Measurements from ENCODE around the gene MYBPH. TPM values are rescaled to one million over a fixed set of nuclear protein-coding genes. Genes with fewer than 3 reads are reported as not detected.

MYBPH gene
- total RNA-seq, 4 donors from 2014 or later, result 0.37 TPM; not detected in 3

DNA sequence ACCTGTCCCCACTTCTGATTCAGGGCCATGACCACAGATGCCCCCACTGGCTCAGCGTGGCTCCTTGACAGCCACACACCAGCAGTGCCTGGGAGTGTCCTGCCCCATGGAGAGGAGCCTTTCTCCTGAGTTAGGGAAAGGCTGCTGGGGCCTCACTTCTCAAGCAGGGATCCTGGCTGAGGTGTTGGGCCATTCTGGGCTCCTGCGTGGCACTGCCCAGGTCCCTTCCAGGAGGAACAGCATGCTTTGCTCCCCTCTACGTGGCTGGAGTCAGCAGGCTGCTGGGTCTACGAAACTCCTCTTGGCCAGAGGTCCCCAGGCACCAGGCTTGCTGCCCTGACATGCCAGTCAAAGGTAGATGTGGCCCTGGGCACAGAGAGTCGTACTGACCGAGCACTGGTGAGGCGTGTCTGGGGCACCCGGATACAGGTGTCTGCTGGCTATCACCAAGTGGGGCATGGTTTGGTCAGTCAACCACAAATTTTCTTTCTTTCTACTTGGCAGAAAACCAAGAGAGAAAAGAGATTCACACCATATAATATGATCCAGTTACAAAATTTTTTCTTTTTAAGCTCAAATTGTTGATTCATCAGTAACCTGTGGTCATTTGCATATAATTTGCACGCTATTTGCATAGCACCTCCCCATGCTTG lies 44.0 kb downstream of the MYBPH start:
- no peak for ATAC-seq (ENCODE audit: low FRiP score)
- no peak for DNase-seq (ENCODE audit: low spot score)
- TF ChIP-seq, protein P1, sequence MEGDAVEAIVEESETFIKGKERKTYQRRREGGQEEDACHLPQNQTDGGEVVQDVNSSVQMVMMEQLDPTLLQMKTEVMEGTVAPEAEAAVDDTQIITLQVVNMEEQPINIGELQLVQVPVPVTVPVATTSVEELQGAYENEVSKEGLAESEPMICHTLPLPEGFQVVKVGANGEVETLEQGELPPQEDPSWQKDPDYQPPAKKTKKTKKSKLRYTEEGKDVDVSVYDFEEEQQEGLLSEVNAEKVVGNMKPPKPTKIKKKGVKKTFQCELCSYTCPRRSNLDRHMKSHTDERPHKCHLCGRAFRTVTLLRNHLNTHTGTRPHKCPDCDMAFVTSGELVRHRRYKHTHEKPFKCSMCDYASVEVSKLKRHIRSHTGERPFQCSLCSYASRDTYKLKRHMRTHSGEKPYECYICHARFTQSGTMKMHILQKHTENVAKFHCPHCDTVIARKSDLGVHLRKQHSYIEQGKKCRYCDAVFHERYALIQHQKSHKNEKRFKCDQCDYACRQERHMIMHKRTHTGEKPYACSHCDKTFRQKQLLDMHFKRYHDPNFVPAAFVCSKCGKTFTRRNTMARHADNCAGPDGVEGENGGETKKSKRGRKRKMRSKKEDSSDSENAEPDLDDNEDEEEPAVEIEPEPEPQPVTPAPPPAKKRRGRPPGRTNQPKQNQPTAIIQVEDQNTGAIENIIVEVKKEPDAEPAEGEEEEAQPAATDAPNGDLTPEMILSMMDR (IDR thresholded peaks at IDR 0.05), result no peak

DNA sequence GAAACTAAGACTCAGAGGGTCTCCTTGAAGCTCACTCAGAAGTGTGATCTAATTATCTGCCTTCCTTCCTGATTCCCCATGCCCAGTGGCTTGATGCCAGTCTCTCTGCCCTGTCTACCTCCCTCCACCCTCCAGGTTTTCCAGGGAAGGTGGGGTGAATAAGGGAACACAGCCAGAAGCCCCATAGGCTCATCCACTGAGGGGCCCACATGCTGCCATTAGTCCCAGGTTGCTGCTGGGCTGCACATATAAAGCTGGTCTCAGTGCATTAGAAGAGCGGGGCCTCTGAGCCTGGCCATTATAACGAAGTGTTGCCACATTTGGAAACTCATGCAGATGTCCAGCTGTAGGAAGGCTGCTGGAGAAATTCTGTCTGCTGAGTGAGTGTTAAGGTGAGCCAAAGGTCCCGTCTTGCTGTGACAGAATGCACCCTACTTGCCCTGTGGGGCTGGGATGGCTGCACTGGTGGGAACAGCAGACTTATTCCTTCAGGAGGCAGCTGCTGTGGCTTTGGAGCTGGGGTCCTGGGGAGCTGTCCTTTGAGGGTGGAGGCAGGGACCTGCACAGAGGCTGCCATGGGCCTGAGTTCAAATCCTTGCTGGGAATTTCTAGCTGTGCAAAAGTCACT lies 45.2 kb downstream of the MYBPH start:
- ATAC-seq (ENCODE audit: low FRiP score), result no peak
- TF ChIP-seq, protein P1 (IDR thresholded peaks at IDR 0.05), result no peak
- DNase-seq (ENCODE audit: low spot score), result no peak

DNA sequence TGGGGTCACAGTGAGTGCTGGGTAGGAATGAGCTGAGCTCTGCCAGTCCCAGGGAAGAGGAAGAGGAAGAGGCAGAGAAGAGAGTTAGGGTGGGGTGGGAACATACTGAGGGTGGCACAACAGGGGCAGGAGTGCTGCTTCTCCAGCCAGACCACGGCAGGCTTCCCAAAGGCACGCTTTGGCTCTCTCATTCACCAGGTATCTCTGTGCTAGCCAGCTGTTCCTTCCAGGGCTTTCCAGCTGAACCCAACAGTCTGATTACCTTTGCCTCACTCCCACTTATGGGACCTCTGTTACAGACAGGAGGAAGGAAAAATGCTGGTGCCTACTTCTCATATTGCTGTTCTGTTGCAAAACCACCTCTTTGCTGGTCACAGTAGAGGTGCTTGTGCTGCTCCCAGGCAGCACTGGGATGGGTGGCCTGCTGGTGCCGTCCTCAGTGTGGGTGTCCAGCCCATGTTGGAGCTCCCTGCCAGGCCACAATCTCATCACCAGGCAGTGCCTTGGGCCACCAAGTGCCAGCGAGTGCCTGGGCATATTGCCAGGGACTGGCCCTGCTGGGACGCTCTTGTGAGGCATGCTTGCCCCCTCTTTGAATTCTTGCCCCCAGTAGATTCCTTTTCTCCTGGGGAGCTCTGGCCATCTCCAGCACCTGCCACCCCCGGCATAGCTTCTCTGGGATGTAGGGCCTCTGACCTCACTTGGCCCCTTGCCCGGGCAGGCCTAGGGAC lies 46.0 kb downstream of the MYBPH start:
- TF ChIP-seq, protein P1 (IDR thresholded peaks at IDR 0.05), result no peak
- no peak for ATAC-seq (ENCODE audit: low FRiP score)
- no peak for DNase-seq (ENCODE audit: low spot score)

DNA sequence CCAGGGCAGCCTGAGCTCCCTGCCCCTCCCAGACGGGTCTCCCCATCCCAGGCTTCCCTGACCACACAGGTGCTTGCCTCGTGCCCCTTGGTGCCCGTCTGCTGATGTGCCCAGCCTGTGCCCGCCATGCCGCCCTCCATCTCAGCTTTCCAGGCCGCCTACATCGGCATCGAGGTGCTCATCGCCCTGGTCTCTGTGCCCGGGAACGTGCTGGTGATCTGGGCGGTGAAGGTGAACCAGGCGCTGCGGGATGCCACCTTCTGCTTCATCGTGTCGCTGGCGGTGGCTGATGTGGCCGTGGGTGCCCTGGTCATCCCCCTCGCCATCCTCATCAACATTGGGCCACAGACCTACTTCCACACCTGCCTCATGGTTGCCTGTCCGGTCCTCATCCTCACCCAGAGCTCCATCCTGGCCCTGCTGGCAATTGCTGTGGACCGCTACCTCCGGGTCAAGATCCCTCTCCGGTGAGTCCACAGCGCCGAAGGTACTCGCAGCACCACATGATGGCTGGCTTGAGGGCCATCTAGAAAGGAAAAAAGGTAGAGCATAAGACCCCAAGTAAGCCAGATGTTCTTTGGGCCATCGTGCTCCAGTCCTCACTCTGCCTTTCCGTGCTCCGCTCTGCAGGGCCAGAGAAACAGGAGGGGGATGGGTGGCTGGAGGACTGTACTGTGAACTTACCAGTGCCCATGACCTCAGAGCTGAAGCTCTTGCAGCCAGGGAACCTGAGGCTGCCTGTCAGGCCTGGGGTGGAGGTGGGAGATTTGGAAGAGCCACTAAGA lies 46.7 kb downstream of the MYBPH start:
- DNase-seq (ENCODE audit: low spot score) (no peak), ATAC-seq (ENCODE audit: low FRiP score) (no peak)
- TF ChIP-seq, protein P1 (IDR thresholded peaks at IDR 0.05), result no peak

DNA sequence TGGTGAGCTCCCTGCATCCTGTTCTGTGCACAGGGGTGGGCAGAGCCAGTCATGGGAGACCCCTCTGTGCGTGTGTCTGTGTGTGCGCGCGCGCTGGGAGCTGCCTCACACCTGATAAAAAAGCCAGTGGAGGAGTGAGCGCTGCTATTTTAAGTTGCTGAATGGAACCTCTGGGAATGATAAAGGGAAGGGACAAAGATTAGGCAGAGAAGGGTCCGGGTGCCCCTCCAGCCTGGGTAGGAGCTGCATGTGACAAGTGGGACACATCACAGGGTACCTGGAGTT lies 47.3 kb downstream of the MYBPH start:
- no peak for ATAC-seq (ENCODE audit: low FRiP score)
- DNase-seq (ENCODE audit: low spot score), result no peak
- TF ChIP-seq, protein P1 (IDR thresholded peaks at IDR 0.05), result no peak

DNA sequence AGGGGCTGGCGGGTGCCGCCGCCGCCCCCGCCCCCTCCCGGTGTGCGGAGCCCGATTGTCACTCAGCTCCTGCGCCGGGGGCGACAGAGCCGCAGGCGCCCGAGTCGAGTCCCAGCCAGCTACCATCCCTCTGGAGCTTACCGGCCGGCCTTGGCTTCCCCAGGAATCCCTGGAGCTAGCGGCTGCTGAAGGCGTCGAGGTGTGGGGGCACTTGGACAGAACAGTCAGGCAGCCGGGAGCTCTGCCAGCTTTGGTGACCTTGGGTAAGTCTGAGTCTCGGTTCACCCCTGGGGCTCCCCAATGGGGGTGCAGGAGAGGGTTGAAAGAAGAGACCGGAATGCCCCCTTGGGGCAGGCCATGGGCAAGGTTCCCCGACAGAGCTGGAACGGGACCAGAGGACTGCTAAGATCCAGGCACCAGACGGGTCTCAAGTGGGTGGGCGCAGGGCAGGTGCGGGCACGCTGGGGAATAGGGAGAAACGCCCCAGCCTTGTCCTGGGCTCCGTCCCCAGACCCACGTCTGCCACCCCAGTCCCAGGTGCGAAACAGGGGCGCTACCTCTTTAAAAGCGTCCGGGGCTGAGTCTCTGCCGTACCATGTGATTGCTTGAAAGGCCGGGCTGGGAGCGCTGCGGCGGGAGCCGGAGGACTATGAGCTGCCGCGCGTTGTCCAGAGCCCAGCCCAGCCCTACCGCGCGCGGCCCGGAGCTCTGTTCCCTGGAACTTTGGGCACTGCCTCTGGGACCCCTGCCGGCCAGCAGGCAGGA lies 47.8 kb downstream of the MYBPH start, which contains the start of gene ADORA1:
ADORA1 (plus strand) TSS at position 61 of the 765 bp plus-strand sequence. CDS start 1,116 bp downstream, outside the sequence.
- peak; percentile 72 for ATAC-seq (ENCODE audit: low FRiP score)
- TF ChIP-seq, protein P1 (IDR thresholded peaks at IDR 0.05), result no peak
- DNase-seq (ENCODE audit: low spot score), result peak; percentile 43
